GM12801 (cell line): Measurements from ENCODE around the gene ADARB2.

Experiments used
- TF ChIP-seq, protein P1 (sequence below): IDR thresholded peaks from one replicate; pipeline ENCODE4 v1.5.1; 2011; ENCODE audit warnings: control low read depth; ENCODE audit not compliant: insufficient read length; ENCODE audit errors: extremely low read depth

Gene ADARB2

DNA sequence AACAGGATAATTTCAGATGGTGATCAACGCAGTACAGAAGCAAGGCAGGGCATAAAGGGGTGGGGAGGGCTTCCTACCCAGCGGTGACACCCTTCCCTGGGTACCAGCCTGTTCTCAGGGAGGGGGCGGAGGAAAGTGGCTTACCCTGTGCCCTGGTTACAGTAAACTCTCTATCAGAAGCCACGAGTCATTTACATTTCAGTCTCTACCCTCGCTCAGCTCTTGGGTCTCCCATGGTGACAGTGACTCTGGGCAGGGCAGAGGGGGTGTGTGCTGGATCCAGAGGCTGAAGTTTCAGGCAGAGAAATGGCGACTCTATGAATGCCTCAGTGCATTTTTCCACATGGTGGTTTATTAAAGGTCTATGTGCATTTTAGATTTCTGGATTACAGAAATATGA lies 107.0 kb downstream of the ADARB2 start:
- TF ChIP-seq, protein P1, sequence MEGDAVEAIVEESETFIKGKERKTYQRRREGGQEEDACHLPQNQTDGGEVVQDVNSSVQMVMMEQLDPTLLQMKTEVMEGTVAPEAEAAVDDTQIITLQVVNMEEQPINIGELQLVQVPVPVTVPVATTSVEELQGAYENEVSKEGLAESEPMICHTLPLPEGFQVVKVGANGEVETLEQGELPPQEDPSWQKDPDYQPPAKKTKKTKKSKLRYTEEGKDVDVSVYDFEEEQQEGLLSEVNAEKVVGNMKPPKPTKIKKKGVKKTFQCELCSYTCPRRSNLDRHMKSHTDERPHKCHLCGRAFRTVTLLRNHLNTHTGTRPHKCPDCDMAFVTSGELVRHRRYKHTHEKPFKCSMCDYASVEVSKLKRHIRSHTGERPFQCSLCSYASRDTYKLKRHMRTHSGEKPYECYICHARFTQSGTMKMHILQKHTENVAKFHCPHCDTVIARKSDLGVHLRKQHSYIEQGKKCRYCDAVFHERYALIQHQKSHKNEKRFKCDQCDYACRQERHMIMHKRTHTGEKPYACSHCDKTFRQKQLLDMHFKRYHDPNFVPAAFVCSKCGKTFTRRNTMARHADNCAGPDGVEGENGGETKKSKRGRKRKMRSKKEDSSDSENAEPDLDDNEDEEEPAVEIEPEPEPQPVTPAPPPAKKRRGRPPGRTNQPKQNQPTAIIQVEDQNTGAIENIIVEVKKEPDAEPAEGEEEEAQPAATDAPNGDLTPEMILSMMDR = no peak

GRCh38 chr10:1629326-1630198 lies 107.8 kb downstream of the ADARB2 start:
- TF ChIP-seq, protein P1 = no peak

- TF ChIP-seq, protein P1 = no peak
These were observed 108.6 kb downstream of the ADARB2 start for GRCh38 chr10:1628757-1629156.

DNA sequence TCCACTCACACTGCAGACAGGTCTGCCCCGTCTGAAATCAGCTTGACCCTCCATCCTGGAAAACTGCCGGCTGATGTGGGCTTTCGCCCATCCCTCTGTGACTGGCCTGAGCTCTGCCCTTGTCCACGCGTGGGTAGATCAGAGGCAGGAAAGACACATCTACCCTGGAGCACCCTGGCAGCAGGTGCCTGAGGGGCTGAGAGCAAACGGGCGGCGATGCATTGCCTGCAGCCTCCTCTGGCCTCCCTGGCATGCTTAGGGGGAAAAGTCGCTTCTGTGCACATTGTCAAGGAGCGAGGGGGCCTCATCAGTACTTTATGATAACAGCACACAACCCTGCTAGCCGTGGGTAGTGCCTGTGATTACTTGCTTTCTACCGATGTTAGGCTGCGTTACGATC lies 109.4 kb downstream of the ADARB2 start:
- TF ChIP-seq, protein P1 = no peak

DNA sequence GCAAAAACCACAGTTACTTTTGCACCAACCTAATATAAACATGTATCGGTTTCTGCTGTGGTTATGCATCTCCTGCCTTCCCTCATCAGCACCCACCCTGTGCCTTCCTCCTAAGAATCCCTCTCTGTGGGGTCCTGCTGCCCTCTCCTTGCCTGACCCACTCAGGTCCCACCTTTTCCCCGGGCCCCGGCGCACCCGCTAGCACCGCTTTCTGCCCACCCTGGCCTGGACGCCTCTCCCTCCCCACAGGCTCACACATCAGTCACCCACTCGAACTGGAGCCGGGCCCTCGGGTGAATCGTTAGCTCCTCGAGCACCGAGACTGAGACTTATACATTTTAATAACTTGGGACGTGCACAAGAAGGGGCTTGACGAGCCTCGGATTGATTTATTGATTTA lies 110.5 kb downstream of the ADARB2 start:
- TF ChIP-seq, protein P1 = no peak

DNA sequence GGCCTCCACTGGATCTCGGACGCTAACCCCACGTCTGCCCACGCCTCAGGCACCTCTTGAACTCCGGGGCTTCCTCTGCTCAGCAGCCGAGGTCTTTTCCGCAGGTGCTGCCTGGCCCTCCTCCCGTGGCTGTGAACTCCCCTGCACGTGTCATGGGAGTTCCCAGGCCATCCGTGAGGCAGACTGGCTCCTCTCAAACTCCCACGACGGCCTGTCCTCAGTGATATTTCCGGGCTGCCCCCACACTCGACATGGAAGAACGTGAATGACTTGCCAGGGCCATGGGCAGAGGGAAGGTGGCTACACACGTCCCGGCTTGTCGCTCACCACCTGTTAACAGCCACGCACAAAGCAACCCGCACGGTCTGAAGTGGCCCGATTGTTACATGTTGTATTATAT lies 110.9 kb downstream of the ADARB2 start:
- TF ChIP-seq, protein P1 = no peak

DNA sequence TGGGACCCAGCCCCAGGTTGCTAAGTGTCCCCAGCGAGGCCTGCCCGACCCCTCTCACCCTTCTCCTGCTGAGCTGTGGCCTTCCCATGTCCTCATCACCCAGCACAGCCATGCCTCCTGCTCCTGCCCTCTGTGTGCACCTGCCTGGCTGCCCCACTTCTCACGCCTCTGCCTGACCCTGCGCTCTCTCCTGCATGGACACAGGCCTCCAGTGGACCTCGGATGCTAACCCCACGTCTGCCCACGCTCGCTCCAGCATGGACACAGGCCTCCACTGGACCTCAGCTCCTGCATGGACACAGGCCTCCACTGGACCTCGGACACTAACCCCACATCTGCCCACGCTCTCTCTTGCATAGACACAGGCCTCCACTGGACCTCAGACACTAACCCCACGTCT lies 111.6 kb downstream of the ADARB2 start:
- TF ChIP-seq, protein P1 = no peak
